GM11168 (cell line): ENCODE results near the gene TNFRSF1B.

Experiments
- in situ Hi-C: fragments of 300-500 bp; cut with MboI; formaldehyde crosslinking; loops from one replicate; pipeline ENCODE4 v1.12.0; 2022; ENCODE audit warnings: low sequenced_read_pairs; ENCODE audit not compliant: unreplicated experiment

TNFRSF1B gene

DNA sequence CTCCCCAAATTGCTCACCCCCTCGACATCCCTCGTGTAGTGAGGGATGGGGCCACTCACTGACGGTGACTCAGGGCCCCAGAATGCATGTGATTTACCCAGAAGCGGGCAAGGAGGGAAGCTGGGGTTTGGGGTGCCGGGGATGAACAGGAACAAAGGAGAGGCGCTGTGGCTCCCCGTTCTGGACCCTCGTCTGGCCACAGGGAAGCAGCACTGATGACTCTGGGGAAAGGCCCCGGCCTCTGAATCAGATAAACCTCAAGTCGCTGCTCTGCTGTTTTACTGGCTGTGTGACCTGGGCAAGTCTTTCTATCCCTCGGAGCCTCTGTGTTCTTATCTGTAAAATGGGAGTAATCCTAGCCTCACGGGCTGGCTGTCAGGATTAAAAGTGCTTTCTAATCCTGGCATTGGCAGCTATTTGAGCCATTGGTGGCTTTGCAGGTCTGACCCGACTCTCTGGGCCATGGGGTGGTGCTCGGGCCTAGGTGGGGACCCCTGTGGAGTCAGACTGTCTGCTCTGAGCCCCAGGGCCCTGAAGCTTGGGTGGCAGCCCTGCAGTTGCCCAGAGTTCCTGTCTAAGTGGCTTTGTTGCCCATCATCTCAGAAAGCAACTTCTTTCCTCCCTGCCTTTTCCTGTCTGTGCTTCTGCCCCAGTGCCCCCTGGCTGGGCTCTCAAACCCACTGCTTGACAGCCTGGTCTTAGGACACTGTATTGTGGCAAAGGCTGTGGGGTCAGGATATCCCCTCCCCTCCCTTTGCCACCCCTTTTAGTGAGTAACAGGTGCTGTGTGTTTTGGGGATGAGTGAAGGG lies 5.5 kb downstream of the TNFRSF1B start:
- in situ Hi-C loops, result no loop called here

DNA sequence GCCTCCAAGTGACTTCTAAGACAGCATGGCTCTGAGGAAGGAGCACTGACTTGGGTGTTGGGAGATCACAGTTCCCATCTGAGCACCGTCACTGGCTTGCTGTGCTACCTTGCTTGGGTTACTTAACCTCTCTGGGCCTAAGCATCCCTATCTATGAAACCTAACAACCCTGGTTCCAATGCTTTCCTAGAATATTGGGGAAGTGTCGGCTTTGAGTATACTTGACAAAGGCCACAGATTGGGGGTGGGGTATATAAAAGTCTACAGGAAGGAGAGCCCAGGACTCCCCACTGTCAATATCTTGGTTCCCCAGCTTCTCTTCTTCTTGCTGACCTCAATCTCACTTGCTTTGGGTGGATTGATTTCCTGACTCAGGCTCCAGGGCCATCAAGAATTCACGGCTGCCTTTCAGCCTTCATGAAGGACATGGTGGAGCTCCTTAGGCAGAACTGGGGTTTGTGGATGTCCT lies 6.3 kb downstream of the TNFRSF1B start:
- in situ Hi-C loops, result no loop called here

GRCh38 chr1:12173631-12174121 lies 6.9 kb downstream of the TNFRSF1B start:
- in situ Hi-C loops, result no loop called here

DNA sequence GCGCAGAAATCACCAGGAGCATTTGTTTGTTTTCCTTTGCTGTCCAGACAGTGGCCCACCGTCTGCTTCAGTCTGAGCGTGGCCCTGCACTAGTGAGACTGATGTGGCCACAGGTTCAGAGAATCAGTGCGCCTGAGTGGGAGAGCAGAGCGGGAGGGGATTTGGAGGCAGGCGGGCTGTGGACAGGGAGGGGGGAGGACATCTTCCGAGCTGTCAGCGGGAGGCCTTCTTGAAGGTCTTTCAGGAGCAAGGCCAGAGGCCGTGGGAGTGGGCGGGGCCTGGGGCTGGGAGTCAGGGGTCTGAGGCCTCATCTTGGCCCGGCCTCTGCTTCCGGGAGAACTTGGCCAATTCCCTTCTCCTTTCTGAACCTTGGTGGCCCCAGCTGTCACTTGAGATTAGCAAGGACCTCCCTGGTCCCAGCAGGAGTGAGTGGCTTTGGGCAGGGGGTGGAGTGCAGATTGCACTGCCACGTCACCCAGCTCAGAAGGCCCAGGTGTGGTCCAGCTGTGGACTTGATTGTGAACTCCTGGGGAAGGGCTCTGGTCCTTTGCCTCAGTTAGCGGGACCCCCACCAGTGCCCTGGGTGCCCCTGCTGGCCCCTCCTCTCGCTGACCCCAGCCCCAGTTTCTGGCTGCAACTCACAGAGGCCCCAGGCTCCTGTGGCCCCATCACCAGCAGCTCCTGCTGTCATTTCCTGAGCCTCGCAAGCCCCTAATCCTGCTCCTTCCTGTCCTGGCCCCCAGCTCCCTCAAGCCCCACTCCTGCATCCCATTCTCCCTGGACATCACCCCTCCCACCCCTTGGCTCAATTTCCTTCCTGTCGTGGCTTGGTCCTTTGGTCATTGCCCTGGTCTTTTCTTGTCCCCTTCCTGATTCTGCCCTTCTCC lies 8.4 kb downstream of the TNFRSF1B start:
- in situ Hi-C loops, result no loop called here

DNA sequence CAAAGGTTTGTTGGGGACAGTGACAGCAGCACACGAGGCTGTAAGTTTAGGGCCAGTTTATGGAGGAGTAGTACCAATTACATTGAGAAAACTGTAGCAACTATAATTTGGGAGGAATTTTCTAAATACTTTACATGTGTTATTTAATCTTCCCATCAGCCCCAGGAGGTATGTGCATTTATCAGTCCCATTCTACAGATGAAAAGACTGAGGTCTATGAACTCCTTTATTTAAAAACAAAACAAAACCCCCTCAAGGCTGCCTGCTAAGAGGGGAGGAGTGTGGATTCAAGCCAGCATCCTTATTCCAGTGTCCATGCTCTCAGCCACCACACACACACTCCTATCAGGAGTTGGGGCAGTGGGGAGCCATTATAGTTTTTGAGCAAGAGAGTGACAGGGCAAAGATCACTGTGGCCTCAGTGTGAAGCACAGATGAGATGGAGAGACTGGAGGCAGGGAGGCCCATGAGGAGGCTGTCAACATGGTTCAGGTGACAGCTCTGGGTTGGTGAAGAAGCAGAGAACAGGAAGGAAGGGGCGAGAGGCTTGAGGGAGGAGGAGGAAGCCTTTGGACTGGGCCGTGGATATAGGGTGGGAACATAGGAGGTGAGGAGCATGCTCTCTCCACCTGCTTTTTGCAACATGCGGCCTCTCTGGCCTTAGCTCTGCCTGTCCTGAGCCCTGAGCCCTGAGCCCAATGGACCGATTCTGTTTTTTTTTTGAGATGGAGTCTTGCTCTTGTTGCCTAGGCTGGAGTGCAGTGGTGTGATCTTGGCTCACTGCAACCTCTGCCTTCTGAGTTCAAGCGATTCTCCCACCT lies 9.7 kb downstream of the TNFRSF1B start:
- in situ Hi-C loops, result no loop called here

DNA sequence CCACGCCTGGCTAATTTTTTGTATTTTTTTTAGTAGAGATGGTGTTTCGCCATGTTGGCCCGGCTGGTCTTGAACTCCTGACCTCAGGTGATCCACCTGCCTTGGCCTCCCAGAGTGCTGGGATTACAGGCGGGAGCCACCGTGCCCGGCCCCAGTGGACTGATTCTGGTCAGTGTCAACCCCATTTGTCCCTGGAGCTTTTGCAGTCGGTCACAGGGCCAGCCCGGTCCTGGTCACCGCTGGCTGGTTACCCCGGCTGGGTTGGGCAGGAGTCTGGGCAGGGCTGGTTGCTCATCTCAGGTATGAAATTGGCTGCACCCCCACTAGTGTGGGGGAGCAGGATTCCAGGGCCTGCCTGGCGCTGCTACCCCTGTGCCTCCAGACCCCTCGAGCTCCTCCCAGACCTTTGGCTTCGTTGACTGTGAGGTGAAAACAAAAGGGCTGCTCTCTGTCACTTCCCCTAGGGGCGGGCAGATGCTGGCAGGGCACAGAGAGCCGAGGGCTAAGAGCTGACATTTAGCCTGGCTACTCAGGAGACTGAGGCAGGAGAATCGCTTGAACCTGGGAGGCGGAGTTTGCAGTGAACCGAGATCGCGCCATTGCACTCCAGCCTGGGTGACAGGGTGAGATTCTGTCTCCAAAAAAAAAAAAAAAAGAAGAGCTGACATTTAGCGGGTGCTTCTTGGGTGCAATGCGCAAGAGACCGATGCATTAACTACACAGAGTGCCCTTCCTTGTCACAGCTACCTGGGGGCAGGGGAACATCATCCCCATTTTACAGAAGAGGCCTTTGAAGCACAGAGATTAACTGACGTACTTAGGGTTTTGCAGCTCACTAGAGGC lies 10.6 kb downstream of the TNFRSF1B start:
- in situ Hi-C loops, result no loop called here

DNA sequence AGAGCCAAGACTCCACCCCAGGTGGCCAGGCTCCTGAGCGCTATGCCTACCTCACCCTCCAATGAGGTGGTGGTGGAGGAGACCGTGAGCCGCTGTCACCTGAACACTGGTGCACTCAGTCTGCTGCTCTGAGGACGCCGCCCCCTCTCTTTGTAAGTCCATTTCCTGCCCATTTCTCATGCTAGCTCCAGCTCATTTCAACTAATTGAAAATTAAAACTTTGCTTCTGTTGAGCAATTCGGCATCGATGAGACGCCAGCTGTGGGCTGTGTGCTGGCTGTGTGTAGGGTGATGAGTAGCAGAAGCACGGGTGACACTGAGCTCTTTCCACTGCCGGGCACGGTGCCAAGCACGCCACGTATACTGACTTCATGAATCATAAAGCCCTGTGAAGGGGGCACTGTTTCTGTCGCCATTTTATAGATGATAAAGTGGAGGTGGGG lies 11.2 kb downstream of the TNFRSF1B start:
- in situ Hi-C loops, result no loop called here

- in situ Hi-C loops, result no loop called here
Measured at GRCh38 chr1:12178511-12178910, 11.7 kb downstream of the TNFRSF1B start.

DNA sequence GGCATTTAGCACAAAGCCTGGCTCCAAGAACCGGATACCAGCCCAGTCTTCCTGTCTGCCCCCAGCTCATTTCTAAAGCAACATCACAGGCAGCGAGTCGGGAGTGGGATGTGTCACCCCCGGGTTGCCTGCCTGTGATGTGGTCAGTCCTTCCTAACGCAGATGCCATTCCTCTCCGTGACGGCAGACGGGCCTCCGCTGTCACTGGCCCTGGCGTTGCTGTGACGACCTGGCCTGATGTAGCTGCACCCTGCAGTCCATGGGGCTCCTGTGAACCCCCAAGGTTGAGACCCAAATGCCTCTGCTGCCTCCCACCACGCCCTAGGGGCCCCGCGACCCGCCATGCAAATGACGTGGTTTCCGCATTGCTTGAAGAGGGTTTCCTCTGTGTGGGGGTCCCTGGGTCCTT lies 12.3 kb downstream of the TNFRSF1B start:
- in situ Hi-C loops, result no loop called here

- in situ Hi-C loops, result no loop called here
Measured at GRCh38 chr1:12179676-12180075, 12.9 kb downstream of the TNFRSF1B start.

GRCh38 chr1:12180315-12180714 lies 13.5 kb downstream of the TNFRSF1B start:
- in situ Hi-C loops, result no loop called here

DNA sequence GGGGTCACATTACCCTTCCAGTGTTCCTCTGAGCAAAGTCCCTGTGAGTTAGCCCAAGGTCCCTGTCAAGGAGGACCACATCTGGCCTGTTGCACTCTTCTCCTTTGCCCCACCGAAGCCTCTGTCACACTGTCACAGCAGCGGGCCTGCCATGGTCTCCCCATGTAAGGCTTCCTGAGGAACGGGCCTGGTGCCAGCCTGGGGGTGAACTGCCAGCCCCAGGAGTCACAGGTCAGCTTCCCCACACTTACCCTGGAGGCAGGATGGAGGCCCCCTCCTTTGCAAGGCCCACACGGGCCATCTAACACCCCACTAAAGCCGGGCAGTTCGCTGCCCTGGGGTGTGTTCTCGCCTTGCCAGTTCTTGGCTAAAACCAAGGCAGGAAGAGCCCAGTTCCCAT lies 14.1 kb downstream of the TNFRSF1B start:
- in situ Hi-C loops, result no loop called here

DNA sequence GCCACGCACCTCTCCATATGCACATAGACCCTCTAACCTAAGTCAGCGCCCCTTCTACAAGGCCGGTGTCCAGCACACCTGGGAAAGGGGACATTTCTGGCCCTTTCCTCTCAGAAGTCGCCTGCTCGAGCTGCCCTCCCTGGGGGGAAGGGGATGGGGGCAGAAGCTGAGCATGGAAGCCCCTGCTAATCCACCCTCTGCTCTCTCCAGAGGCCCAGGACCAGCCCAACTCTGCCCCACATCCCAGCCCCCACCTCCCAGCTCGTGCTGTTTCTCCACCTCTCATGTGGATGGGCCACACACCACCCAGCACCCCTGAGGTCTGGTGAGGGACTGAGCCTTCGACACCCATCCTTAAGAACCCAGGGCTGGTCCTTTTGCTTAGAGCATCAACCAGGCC lies 14.8 kb downstream of the TNFRSF1B start:
- in situ Hi-C loops, result no loop called here

DNA sequence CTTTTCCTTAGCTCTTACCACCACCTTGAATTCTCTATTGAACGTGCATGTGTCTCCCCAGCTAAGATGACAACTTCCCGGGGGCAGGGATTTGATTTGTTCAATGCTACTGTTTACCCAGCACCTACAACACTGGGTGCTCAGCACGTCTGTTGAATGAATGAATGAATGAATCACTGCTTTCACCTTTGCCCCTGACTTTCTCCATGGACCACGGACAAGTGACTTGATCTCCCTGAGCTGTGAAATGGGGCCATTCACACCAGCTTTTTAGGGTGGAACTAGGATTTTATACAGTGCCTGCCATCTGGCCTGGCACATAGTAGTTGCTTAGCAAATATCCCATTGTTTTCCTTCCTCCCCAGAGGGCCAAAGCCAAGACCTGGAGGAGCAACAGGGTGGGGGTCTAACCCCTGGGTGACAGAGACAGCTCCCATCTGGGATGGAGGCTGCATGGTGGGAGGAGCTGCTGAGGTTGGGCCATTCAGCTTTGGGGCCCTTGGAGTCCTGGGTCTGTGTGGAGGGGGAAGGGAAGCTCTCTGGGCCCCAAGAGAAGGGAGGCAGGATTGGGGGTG lies 15.7 kb downstream of the TNFRSF1B start:
- in situ Hi-C loops, result no loop called here

GRCh38 chr1:12183095-12183794 lies 16.5 kb downstream of the TNFRSF1B start:
- in situ Hi-C loops, result no loop called here

DNA sequence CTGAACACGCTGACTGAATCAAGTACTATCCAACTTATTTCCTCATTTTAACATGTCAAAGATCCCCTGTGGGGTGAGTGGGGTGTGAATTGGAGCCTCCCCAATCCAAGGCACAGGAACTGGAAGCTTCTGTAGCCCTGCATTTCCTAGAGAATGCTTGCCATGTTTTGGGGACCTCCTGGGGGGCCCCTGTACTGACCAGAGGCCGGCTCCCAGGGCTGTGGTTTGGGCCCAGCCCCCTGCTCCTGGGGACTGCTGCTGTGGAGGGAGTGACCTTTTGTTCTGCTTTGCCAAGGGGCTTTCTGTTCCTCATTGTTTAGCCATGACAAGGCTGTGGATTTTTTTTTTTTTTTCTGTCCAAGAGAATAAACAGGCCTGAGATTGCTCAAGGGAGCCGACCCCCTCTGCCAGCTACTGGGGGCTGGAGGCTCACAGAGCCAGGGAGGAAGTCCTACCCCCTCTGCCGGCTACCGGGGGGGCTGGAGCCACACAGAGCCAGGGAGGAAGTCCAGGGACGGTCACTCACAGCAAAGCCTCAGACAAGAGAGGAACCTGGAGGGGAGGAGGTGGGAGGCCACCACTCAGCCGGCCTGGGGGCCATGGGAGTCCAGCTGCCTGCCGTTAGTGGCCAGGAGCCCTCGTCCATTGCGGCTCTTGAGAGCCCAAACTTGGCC lies 17.4 kb downstream of the TNFRSF1B start:
- in situ Hi-C loops, result no loop called here

- in situ Hi-C loops, result no loop called here
Measured at GRCh38 chr1:12185036-12185917, 18.5 kb downstream of the TNFRSF1B start.
